Measurements from ENCODE around the gene DAND5. TPM values are rescaled to one million over a fixed set of nuclear protein-coding genes. Genes with fewer than 3 reads are reported as not detected.

DAND5 gene
- total RNA-seq, 4 donors from 2014 or later: 0.56 TPM; not detected in 3

DNA sequence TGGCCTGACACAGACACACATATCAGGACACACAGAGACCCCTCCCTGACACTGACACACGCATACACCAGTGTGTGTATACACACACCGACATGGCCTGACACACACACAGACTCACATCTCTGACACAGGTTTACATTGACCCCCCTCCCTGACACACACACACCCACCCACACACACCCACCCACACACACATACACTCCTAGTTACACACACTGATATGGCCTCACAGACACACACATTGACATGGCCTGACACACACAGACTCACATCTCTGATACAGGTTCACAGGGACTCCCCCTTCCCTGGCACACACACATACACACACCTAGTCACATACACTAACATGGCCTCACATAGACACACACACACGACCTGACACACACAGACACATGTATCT is 21.5 kb downstream of the DAND5 start:
- TF ChIP-seq, protein P1, sequence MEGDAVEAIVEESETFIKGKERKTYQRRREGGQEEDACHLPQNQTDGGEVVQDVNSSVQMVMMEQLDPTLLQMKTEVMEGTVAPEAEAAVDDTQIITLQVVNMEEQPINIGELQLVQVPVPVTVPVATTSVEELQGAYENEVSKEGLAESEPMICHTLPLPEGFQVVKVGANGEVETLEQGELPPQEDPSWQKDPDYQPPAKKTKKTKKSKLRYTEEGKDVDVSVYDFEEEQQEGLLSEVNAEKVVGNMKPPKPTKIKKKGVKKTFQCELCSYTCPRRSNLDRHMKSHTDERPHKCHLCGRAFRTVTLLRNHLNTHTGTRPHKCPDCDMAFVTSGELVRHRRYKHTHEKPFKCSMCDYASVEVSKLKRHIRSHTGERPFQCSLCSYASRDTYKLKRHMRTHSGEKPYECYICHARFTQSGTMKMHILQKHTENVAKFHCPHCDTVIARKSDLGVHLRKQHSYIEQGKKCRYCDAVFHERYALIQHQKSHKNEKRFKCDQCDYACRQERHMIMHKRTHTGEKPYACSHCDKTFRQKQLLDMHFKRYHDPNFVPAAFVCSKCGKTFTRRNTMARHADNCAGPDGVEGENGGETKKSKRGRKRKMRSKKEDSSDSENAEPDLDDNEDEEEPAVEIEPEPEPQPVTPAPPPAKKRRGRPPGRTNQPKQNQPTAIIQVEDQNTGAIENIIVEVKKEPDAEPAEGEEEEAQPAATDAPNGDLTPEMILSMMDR (IDR thresholded peaks at IDR 0.05): no peak
- DNase-seq (ENCODE audit: low spot score) (no peak), ATAC-seq (ENCODE audit: low FRiP score) (no peak)

DNA sequence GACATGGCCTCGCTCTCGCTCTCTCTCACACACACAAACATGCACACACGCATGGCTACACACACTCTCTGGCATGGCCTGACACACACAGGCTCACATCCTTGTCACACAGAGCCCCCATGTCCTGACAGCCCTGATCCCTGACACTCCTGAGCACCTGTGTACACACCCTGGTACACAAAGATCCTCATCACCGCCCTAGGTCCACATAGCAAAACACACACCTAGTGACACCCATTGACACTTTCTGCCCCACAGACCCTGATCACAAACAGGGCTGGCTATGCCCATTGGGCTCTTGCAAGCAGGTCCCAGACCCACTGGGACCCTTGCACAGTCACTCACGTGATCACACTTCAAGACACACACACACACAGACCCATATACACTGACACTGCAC is 21.9 kb downstream of the DAND5 start:
- no peak for ATAC-seq (ENCODE audit: low FRiP score)
- no peak for DNase-seq (ENCODE audit: low spot score)
- TF ChIP-seq, protein P1 (IDR thresholded peaks at IDR 0.05): no peak

DNA sequence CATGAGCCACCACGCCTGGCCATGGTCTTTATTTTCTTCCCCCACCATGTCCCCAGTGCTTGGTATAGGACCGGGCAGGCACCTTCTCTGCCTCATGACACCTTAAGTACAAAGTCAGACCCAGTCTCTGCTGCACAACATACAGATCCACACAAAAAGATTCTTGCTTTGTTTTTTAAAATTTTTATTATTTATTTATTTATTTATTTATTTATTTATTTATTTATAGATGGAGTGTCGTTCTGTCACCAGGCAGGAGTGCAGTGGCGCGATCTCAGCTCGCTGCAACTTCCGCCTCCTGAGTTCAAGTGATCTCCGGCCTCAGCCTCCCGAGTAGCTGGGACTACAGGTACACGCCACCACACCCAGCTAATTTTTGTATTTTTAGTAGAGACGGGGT is 23.4 kb downstream of the DAND5 start:
- ATAC-seq (ENCODE audit: low FRiP score) (no peak), DNase-seq (ENCODE audit: low spot score) (no peak)
- TF ChIP-seq, protein P1 (IDR thresholded peaks at IDR 0.05): no peak

DNA sequence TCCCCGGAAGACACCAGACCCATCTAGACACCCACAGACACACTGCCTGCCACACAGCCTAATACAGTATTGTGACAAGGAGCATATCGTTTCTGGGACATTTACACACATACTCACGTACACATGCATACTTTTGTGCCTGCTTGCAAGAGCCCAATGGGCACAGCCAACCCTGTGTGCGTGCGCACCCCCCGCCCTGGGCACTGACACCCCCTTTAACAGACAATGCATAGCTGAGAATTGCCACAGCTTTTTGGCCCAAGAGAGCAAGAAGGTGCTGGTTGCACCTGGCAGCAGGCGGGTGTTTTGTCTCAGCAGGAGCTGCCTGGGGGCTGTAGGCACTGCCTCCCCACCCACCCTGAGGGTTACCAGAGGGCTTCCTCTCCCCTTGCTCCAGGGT is 24.2 kb downstream of the DAND5 start:
- TF ChIP-seq, protein P1 (IDR thresholded peaks at IDR 0.05): no peak
- DNase-seq (ENCODE audit: low spot score): no peak
- no peak for ATAC-seq (ENCODE audit: low FRiP score)

DNA sequence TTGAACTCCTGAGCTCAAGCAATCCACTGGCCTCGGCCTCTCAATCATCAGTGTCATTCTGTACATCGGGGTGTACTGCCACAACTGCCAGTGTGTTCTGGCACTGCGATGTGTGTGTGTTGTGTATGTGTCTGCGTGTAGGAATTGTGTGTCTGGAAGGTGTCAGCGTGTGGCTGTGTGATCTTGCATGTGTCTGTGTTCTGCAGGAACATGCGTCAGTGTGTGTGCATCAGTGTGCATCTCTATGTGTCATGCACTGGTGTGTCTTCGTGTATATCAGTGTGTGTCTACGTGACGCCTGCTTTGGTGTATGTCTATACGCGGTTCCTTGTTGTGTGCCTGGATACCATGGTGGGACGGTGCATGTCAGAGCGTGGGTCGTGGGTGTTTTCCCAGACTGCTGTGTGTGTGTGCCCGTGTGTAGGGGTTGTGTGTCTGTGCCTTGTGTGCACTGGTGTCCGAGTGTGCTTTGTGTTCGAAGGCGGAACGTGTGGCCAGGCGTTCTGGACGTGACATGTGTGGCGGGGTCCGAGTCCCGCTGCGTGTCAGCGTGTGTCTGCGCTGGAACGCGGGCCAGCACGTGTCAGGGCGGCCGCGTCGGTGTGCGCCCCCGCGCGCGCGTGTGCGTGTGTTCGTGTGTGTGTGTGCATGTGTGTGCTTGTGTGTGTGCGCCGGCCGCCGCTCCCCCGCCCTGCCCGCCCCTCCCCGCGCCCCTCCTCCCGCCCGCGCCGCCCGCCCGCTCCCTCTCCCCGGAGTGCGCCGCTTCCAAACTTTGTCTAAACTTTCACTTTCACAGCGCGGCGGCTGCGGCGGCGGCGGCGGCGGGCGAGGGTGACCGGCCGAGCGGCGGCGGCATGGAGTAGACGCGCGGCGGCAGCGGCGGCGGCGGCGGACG is 25.6 kb downstream of the DAND5 start, which contains the start of gene NFIX:
Gene NFIX (plus strand): TSS at position 775 of the 895 bp plus-strand sequence. CDS start 363 bp downstream, outside the sequence.
- DNase-seq (ENCODE audit: low spot score) (no peak), ATAC-seq (ENCODE audit: low FRiP score) (peak; percentile 26)
- TF ChIP-seq, protein P1 (IDR thresholded peaks at IDR 0.05): no peak

DNA sequence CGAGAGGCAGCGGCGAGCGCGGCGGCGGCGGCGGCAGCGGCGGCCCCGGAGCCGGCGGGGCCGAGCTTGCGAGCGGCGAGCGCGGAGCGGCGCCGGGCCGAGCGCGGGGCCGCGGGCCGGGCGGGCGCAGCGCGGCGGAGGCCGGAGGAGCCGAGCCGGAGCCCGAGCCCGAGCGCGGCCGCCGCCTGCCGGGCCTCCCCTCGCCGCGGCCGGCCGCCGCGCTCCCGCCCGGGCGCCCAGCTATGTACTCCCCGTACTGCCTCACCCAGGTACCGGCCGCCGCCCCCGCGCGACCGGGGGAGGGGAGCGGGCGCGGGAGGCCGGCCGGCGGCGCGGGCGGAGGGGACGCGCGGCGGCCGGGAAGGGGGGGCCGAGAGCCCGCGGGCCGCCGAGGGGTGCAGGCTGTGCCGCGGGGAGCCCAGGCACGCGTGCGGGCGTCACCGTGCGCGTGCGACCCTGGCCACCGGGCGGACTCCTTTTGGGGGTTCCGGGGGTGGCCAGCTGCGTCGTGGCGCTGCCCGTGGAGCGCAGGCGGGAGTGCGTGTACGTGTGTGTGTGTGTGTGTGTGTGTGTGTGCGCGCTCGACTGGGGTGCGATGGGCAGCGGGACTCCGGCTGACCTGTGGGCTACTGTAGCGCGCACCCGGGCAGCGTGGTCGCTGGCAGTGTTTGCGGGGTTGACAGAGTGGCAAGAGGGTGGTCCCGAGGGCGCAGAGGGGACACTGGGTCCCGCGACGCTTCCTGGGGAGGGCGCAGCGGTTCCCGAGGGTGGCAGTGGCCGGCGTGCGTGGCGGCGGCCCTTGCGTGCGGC is 26.4 kb downstream of the DAND5 start:
- no peak for DNase-seq (ENCODE audit: low spot score)
- TF ChIP-seq, protein P1 (IDR thresholded peaks at IDR 0.05): no peak
- peak; percentile 49 for ATAC-seq (ENCODE audit: low FRiP score)
